DOHH2 (cell line): ENCODE results near the gene ITPK1.

Experiments
- CTCF ChIP-seq: fragments of 200-600 bp; sonication (generic); IDR thresholded peaks from one replicate; pipeline ENCODE4 v1.5.1; 2014; ENCODE audit warnings: antibody characterized with exemption, mild to moderate bottlenecking, low read depth, low read length; ENCODE audit not compliant: poor library complexity, severe bottlenecking
- EZH2phosphoT487 ChIP-seq: fragments of 200-600 bp; sonication (generic); IDR thresholded peaks from 2 replicates; pipeline ENCODE4 v1.6.1; 2017; ENCODE audit warnings: borderline replicate concordance, mild to moderate bottlenecking, antibody characterized with exemption, low read length, moderate library complexity, mixed read lengths

GRCh38 chr14:93059917-93060545 is 55.7 kb downstream of the ITPK1 start:
- TF ChIP-seq CTCF (no peak), EZH2phosphoT487 (no peak)
